Activated CD4-positive, alpha-beta T cell treated with anti-CD3 and anti-CD28 coated beads, Interleukin-2, amount 50 U/mL, for 24 hours (primary cell): ENCODE measurements around the gene VPS13A.
"Not testable (repeated sequence)": the region's sequence is repeated elsewhere in the genome, so short reads cannot be mapped to it uniquely, and the experiment has no call there.

Experiments used
- DNase-seq, 2 donors: peaks; one replicate each; pipeline ENCODE4 v3.0.0-alpha.2; 2020; ENCODE audit warnings: low read depth in 1 of 2, low spot score in 1 of 2

The VPS13A gene

DNA sequence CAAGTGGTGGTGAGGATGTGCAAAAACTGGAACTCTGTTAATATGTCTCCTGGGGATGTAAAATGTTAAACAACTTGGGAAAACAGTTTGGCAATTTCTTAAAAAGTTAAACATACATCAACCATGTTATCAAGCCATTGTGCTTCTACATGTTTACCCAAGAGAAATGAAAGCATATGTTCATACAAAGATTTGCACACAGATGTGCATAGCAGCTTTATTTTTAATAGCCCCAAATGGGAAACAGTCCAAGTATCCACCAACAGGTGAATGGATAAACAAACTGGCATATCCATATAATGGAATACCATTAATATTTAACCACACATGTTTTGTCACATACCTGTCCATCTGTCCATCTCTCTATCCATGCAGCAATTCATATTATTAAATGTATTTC, 6.2 kb downstream of the VPS13A start:
- DNase-seq = no peak

DNA sequence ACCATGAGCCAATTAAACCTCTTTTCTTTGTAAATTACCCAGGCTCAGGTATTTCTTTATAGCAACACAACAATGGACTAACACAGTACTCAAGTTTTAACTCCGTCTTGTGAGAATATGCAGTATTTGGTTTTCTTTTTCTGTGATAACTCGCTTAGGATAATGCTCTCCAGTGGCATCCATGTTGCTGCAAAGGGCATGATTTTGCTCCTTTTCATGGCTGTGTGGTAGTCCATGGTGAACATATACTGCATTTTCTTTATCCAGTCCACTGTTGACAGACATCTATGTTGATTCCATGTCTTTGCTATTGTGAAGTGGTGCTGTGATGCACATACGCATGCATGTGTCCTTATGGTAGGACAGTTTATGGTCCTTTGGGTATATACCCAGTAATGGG, 10.9 kb downstream of the VPS13A start:
- DNase-seq = no peak

DNA sequence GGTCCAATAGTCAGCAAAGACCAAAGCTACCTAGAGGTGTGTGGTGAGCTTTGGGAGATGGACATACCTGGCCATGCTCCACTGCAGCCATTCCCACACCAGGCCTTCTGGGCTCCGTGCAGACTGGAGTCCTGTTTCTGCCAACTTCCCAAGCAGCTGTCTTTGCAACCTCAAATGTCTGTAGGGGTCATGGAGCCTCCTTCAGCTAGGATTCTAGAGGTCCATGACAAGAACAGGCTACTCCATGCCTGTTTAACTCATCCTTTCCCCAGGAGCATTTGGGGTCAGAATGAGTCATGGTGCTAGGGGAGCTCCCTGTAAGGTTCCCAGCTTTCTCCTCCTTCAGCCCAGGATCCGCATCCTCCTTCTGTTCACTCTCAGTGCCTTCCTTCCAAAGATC, 17.1 kb downstream of the VPS13A start:
- no peak for DNase-seq

DNA sequence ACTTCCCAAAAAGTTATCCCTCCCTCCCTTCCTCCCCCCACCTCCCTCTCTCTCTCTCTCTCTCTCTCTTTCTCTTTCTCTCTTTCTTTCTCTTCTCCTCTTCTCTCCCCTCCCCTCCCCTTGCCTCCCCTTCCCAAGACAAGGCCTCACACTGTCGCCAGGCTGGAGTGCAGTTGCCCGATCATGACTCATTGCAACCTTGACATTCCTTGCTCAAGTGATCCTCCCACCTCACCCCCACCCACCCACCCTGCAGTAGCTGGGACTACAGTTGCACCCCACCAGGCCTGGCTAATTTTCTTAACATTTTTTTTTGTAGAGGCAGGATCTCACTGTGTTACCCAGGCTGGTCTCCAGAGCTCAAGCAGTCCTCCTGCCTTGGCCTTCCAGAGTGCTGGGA, 32.8 kb downstream of the VPS13A start:
- DNase-seq = no peak

DNA sequence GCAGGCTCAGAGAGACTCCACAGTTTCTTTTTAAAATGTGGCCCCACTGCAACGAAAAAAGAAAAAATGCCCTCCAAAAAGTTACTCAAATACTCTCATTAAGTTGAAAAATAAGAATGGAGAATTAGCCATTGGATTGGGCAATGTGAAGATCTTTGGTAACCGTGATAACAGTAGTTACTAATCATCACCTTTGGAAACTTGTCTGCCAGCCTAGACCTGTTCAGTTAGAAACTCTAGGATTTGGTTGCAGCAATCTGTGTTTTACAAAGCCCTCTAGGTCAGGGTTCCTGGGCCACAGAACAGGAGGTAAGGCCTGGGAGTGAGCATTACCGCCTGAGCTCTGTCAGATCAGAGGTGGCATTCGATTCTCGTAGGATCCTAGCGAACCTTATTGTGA, 34.2 kb downstream of the VPS13A start:
- DNase-seq = no peak

DNA sequence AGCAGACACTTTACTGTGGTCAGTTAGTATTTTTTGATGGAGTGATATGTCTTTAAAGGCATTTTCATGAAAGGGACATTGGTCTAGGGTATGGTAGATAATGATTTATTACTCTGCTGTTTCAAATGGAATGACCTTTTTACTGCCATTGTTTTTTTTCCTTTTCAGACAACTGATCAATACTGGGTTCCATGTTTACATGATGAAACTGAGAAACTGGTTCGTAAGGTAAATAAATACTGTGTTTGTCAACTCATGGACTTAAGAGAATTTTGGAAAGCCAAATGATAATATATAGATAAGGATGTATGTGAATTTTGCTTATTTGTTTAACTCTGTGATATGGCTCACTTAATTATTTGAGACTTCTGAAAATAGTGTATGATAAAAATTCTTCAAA, 35.5 kb downstream of the VPS13A start:
- DNase-seq = no peak

DNA sequence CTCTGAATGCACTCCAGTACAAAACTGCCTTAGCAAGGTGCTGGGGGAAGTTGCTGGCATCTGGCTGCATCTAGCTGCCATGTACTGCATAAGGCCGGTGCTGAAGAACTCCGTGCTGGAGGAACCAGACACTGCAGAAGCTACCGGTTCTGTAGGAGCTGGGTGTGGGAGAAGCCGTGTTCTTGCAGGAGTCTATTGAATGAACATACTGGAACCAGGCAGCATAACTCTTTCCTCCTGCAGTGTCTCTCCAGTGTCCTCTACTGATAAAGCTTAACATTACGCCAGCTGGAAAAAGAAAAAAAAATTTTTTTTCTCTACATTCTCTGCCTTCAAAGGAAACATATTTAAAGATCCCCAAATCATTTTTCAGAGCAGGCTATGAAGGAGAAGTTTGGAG, 38.5 kb downstream of the VPS13A start:
- no peak for DNase-seq

DNA sequence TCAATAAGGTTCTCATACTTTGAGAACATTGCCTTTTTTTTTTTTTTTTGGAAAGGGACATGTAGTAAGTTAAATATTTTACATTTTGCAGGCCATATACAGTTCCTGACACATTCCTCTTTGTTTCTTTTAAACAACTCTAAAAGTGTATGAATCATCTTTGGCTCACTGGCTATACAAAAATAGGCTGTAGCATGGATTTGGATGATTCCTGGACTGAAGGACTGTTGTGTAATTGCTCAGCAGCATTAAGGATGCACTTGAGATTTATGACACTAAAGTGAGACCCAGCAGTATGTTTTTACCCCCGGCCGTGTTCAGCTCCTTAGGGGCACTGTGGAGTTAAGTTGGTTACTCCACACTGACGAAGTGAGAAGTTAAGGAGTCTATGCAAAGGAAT, 41.3 kb downstream of the VPS13A start:
- DNase-seq = no peak

DNA sequence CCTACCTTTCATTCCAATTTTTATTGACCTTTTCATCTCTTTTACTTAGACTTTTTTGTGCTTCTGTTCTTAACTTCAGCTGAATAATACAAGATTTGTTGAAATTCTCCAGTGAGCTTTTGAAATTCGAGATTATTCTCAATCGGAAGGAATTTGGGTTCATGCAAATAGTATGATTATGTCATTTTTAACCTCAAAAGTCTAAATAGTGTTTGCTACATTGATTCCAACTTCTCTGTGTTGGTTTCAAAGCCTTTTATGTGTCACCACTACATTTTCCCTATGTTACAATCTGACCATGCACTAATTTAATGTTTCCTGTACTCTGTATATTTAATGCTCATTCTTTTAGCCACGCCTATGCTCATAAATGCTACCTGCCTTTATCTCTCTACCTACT, 44.1 kb downstream of the VPS13A start:
- no peak for DNase-seq

DNA sequence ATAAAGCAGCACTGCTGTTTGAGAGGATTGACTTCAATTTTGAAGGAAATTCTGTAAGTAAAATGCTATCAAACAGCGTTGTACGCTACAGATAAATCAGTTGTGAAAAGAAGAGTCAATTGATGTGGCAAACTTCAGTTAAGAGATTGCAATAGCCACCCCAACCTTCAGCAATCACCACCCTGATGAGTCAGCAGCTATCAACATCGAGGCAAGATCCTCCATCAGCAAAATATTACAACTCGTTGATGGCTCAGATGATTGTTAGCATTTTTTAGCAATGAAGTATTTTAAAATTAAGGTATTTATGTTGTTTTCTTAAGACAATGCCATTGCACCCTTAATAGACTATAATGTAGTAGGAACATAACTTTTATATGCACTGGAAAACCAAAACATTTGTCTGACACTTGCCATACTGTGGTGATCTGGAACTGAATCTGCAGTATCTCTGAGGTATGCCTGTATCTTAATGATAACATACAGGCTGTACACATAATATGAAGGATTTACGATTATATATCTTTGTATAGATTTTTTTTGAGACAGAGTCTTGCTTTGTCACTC, 47.5 kb downstream of the VPS13A start:
- no peak for DNase-seq

DNA sequence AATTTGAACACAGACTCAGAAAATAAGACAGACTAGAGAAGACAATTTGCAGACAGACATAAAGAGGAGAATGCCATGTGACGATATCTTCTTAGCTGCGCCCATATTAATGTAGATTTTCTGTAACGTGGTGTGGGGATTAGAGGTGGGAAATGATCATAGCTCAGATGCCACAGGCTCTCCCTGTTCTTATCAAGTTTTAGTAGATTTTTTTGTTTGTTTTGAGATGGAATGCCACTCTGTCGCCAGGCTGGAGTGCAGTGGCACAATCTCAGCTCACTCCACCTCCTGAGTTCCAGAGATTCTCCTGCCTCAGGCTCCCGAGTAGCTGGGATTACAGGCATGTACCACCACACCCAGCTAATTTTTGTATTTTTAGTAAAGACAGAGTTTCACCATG, 59.4 kb downstream of the VPS13A start:
- DNase-seq = no peak

DNA sequence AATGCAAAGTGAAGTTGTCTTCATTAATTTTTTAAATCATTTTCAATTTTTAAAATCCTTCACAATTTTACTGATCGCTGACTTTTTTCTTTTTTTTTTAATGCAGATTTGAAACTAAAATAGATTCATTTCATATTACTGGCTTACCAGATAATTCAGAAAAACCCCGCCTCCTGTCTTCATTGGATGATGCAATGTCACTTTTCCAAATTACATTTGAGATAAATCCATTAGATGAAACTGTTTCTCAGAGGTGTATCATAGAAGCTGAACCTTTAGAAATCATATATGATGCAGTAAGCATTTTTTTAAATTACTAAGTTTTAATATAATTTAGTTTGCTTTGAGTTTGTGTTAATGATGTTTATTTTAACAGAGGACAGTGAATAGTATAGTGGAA, 60.6 kb downstream of the VPS13A start:
- DNase-seq = no peak

DNA sequence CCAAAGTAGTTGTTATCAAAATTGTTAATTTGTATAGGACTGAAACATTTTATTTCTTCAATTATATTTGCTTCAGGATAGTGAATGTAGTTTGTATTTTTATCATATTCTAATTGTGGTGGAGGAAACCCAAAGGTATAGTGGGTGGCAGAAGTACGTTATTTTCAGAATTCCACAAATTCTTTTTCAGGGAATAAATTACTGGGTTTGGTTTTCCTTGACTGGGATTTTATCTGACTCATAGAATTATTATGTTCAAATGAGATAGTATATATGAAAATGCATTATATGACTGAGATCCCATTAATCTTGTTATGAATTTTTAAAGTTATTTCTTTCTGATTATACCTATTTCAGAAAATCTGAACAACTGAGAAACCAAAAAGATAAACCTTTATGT, 73.7 kb downstream of the VPS13A start:
- DNase-seq = no peak

DNA sequence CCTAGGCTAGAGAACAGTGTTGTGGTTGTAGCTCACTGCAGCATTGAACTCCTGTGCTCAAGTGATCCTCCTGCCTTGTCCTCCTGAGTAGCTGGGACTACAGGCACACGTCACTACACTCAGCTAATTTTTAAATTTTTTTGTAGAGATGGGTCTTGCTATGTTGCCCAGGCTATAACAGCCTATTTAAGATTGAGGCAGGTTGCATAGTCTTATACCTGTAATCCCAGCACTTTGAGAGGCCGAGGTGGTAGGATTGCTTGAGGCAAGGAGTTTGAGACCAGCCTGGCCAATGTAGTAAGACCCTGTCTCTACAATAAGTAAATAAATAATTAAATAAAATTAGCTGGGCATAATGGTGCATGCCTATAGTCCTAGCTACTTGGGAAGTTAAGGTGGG, 79.9 kb downstream of the VPS13A start:
- no peak for DNase-seq

DNA sequence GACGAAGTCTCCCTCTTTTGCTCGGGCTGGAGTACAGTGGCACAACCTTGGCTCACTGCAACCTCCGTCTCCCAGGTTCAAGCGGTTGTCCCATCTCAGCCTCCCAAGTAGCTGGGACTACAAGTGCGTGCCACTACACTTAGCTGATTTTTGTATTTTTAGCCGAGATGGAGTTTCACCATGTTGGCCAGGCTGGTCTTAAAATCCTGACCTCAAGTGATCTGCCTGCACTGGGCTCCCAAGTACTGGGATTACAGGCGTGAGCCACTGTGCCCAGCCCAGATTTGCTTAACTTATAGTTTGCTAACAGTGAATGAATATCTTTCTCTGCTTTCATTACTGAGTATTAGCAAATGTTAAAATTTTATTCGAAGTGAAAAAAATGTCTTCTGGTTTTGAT, 84.3 kb downstream of the VPS13A start:
- no peak for DNase-seq

DNA sequence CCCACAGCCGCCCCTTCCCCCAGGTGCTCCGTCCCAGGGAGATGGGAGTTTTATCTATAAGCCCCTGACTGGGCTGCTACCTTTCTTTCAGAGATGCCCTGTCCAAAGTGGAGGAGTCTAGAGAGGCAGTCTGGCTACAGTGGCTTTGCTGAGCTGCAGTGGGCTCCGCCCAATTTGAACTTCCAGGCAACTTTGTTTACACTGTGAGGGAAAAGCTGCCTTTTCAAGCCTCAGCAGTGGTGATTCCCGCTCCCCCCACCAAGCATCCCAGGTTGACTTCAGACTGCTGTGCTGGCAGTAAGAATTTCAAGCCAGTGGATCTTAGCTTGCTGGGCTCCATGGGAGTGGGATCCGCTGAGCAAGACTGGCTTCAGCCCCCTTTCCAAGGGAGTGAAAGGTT, 90.4 kb downstream of the VPS13A start:
- DNase-seq = not testable (repeated sequence)

DNA sequence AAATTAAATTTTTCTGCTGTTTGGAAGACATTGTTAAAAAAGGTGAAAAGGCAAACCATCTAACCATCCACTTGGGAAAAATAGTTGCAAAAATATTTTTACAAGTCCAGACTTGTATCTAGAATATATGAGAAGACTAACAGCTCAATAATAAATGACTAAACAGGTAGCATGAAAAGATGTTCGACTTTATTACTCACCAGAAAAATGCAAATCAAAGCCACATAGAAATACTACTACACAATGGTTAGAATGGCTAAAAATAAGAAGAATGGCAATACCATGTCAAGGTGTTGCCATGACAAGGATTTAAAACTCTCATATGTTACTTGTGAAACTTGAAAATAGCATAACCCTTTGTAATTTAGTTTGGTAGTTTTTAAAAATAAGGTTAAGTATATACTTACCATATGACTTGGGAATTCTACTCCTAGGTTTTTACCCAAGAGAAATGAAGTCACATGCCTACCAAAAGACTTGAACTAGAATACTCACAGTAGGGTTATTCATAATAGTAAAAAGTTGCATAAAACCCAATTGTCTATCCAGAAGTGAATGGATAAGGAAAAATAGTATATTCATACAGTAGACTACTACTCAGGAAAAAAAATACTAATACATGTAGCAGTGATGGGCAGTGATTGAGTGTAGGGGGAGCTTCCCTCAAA, 93.8 kb downstream of the VPS13A start:
- DNase-seq = no peak

DNA sequence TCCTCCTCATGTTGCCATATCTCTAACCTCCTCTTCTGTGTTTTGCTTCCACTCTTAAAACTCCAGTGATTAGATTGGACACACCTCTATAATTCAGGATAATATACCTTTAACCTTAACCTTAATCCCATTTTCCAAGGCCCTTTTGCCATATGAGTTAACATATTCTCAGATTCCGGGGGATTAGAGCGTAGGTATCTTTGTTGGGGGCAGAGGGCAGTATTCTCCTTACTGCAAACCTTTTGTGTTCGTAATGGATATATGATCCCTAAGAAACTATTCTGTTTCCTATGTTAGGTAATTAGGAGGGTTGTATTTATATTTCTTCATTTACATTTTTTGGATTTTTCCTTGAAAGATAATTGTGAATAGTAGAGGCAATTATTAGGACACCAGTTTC, 99.5 kb downstream of the VPS13A start:
- DNase-seq = no peak

DNA sequence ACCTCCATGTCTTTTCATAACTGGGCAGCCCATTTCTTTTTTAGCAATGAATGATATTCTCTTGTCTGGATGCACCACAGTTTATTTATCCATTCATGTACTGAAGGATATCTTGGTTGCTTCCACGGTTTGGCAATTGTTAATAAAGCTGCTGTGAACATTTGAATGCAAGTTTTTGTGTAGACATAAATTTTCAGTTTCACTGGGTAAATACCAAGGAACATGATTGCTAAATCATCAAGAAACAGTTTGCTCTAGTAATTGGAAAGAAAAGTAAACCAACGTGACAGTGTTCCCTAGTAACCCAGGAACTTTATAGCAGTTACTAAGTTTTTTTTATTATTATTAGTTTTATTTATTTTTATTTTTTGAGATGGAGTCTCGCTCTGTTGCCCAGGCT, 100.4 kb downstream of the VPS13A start:
- no peak for DNase-seq

DNA sequence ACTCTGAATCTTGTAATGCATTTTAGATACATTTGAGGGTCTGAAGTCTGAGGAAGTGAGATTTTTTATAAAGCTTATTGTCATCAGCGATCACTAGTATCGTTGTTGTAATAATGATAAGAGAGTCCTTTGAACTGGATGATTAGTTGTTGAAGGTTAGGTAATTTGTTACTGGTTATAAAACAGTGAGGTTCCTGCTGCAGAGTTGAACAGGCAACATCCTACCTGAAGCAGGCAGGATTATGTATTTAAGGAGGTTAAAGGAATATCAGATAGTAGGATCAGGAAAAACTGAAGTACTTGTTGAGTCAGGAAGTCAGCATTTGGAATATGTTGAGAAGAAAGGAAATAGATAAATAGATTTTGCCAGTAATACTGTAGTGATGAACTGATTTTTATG, 106.7 kb downstream of the VPS13A start:
- DNase-seq = no peak

DNA sequence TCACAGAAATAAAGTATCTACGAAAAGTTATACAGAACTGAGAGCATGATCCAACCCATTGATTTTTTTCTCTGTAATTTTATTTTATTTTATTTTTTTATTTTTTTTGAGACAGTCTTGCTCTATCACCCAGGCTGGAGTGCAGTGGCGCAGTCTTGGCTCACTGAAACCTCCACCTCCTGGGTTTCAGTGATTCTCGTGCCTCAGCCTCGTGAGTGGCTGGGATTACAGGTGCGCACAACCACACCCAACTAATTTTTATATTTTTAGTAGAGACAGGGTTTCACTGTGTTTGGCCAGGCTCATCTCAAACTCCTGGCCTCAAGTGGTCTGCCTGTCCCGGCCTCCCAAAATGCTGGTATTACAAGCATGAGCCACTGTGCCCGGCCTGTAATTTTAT, 107.3 kb downstream of the VPS13A start:
- DNase-seq = no peak

DNA sequence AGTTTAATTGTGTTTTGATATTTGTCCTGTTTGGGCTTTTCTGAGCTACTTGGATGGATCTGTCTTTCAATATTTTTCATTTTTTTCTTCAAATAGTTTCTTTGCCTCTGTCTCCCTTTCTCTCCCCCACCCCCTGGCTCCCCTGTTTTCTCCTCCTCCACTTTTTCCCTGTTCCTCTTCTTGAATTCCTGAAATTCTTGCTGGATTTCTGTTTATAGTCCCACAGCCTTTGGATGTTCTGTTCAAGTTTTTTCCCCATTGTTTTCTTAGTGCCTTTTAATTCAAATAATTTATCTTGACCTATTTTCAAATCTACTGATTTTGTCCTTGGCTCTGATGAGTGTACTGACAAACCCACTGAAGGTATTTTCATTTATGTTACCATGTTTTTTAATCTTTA, 113.0 kb downstream of the VPS13A start:
- no peak for DNase-seq

DNA sequence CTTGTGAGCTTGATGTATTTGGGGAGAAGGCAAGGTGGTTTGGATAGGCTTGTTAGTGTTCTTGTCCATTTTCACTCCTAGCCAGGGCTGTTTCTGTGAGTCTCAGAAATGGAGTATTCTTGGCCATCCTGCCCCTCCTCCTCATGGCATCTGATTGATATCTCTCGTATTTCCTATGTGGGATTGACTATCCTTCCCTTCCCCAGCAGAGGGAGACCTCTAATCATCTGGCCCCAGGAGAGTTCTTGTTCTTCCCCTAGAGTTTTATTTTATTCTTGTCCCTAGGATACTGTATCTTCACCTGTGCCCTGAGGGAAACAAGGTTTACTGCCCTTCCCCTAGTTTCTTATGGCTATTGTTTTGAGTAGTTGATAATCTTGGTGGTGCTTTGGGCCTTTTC, 114.4 kb downstream of the VPS13A start:
- no peak for DNase-seq

DNA sequence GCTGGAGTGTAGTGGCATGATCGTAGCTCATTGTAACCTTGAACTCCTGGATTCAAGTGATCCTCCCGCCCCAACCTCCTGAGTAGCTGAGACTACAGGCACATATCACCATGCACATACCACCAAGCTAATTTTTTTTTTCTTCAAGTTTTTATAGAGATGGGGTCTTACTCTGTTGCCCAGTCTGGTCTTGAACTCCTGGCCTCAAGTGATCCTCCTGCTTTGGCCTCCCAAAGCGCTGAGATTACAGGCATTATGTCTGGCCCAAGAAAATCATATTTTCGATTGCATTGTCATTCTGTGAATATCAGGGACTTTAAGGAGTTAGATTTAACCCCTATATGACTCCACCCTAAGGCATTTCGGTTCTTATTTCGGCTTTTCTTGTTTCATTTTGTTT, 116.6 kb downstream of the VPS13A start:
- no peak for DNase-seq
